GM21381 (cell line): ENCODE results near the gene KRT27.
"Not testable (repeated sequence)": the region's sequence is repeated elsewhere in the genome, so short reads cannot be mapped to it uniquely, and the experiment has no call there.

Source experiments
- ATAC-seq: cut with Tn5 transposase; IDR thresholded peaks from one replicate; pipeline ENCODE4 v1.9.1; 2021; ENCODE audit warnings: mild to moderate bottlenecking, moderate library complexity; ENCODE audit not compliant: unreplicated experiment

The KRT27 gene

GRCh38 chr17:40760105-40761016 is 22.0 kb downstream of the KRT27 start:
- ATAC-seq = no peak

- no peak for ATAC-seq
Measured at GRCh38 chr17:40755231-40755630, 27.1 kb downstream of the KRT27 start, which contains the start of gene KRT25. TSS of gene KRT25 (minus strand) at chr17:40755331. CDS start at chr17:40755271, 60 bp downstream.

GRCh38 chr17:40753804-40754203 is 28.5 kb downstream of the KRT27 start:
- ATAC-seq = no peak

GRCh38 chr17:40751065-40751464 is 31.3 kb downstream of the KRT27 start:
- ATAC-seq = no peak

GRCh38 chr17:40750391-40750790 is 32.0 kb downstream of the KRT27 start:
- no peak for ATAC-seq

GRCh38 chr17:40748666-40749065 is 33.7 kb downstream of the KRT27 start:
- ATAC-seq = not testable (repeated sequence)

- ATAC-seq = no peak
Measured at GRCh38 chr17:40738553-40738952, 43.8 kb downstream of the KRT27 start.

- ATAC-seq = no peak
Measured at GRCh38 chr17:40735016-40735415, 47.3 kb downstream of the KRT27 start.

GRCh38 chr17:40734018-40734417 is 48.3 kb downstream of the KRT27 start:
- ATAC-seq = no peak

GRCh38 chr17:40730970-40731369 is 51.4 kb downstream of the KRT27 start:
- ATAC-seq = no peak

GRCh38 chr17:40727447-40728231 is 54.7 kb downstream of the KRT27 start:
- no peak for ATAC-seq

GRCh38 chr17:40726919-40727318 is 55.4 kb downstream of the KRT27 start:
- no peak for ATAC-seq
